Measurements from ENCODE around the gene GALNTL6. TPM values are rescaled to one million over a fixed set of nuclear protein-coding genes. Genes with fewer than 3 reads are reported as not detected.

Gene GALNTL6
- total RNA-seq, 4 donors from 2014 or later, result not detected

GRCh38 chr4:173051716-173052115 is 1238.5 kb downstream of the GALNTL6 start:
- no peak for TF ChIP-seq CTCF (IDR thresholded peaks at IDR 0.05; ENCODE audit: low read depth)

- no peak for TF ChIP-seq CTCF (IDR thresholded peaks at IDR 0.05; ENCODE audit: low read depth)
Observed at GRCh38 chr4:173052439-173052838, 1239.2 kb downstream of the GALNTL6 start.

GRCh38 chr4:173056271-173056670 is 1243.1 kb downstream of the GALNTL6 start:
- no peak for TF ChIP-seq CTCF (IDR thresholded peaks at IDR 0.05; ENCODE audit: low read depth)

GRCh38 chr4:173056710-173057109 is 1243.5 kb downstream of the GALNTL6 start:
- no peak for TF ChIP-seq CTCF (IDR thresholded peaks at IDR 0.05; ENCODE audit: low read depth)

GRCh38 chr4:173057442-173057841 is 1244.2 kb downstream of the GALNTL6 start:
- no peak for TF ChIP-seq CTCF (IDR thresholded peaks at IDR 0.05; ENCODE audit: low read depth)

GRCh38 chr4:173057901-173058300 is 1244.7 kb downstream of the GALNTL6 start:
- TF ChIP-seq CTCF (IDR thresholded peaks at IDR 0.05; ENCODE audit: low read depth), result no peak

GRCh38 chr4:173061160-173061559 is 1248.0 kb downstream of the GALNTL6 start:
- TF ChIP-seq CTCF (IDR thresholded peaks at IDR 0.05; ENCODE audit: low read depth), result no peak
